SK-N-DZ (cell line): Measurements from ENCODE around the gene ARHGAP26.

Experiments
- DNase-seq: peaks from one replicate; pipeline ENCODE4 v3.0.0-alpha.2; 2015; ENCODE audit warnings: low spot score

The ARHGAP26 gene

GRCh38 chr5:143138839-143139238 is 368.7 kb downstream of the ARHGAP26 start:
- DNase-seq: no peak

DNA sequence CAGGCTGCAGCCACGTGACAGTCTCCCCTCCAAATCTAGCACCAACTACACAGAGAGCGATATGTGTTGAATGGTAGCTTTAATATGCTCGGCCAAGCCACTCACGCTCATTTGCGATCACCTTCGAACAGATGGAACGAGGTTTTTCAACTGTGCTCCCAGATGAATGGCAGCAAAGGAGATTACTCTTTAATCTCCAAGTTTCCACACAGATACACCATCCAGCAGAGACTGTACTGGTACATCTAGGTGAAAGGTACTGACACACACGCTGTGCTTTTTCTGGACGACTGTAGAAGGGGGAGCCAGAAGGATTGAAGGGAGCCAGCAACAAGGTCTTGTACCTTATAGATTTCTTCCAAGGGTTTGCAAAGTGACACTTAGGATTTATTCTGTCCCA is 369.4 kb downstream of the ARHGAP26 start:
- DNase-seq: no peak

DNA sequence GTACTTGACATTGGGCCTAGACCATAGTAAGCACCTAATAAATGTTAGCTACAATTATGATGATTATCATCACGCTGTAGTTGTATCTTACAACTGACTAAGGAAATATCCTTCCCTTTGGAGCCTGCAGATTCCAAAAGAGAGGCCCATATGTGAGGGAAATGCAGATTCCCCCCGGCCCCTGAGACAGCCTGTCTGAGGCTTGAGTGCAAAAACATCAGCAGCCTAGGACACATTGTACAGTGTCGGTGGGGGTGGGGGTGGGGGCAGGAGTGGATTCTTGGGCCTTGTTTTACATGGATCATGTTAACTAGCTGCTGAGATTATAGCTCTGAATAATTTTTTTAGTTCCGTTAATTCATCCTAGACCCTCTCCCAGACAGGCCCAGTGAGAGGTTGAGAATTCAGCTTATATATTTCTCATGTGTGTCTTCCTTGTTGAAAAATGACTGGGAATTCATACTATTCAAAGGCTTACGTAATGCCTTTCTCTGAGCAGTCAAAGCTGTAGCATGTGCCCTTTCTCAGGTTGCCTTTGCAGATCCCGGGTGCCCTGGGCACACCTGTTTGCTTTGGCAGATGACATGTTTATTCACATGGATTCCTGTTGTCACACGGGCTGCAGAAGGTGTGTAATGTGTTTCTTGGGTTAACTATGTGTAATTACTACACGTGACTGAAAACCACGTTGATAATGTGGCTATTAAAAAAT is 370.5 kb downstream of the ARHGAP26 start:
- no peak for DNase-seq

DNA sequence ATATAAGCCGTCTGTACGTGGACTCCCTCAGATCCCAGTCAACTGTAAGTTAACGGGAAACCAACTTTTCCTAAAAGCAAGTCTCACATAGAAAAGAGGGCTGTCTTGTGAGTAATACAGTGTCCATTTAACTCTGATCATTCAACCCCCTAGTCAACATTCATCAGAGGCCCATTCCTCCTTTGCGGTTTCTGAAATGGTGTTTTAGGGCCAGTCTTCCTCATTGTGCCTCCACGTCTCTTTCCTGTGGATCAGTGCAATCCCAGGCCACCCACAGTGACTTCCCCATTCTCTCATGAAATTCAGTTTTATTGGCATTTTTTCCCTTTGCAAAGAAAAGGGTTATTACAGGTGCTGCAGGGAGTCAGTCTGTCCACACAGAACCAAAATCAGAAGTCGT is 371.5 kb downstream of the ARHGAP26 start:
- DNase-seq: no peak

GRCh38 chr5:143142596-143143435 is 372.6 kb downstream of the ARHGAP26 start:
- DNase-seq: no peak

- no peak for DNase-seq
Measured at GRCh38 chr5:143143973-143144372, 373.8 kb downstream of the ARHGAP26 start.

- no peak for DNase-seq
Measured at GRCh38 chr5:143145243-143146160, 375.3 kb downstream of the ARHGAP26 start.

GRCh38 chr5:143146161-143146560 is 376.0 kb downstream of the ARHGAP26 start:
- DNase-seq: no peak

- DNase-seq: no peak
Measured at GRCh38 chr5:143147383-143147782, 377.2 kb downstream of the ARHGAP26 start.

DNA sequence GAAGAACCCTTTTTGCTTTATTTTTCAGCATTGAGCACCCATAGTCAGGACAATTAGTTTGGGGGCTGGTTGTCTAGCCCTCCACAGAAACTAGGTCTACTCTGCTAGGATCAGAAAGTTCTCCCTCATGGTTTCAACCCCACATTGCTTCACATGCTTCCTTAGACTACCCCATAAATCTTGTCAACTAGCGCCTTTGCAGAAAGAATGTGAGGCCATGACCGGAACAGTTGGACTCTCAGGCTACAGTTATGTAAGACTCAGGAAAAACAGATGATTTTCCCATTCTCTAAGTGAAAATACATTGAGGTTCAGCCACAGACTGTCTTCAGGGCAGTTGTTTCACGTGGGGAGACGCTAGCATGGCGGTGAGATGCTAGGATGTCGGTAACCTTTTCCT is 377.7 kb downstream of the ARHGAP26 start:
- DNase-seq: no peak

DNA sequence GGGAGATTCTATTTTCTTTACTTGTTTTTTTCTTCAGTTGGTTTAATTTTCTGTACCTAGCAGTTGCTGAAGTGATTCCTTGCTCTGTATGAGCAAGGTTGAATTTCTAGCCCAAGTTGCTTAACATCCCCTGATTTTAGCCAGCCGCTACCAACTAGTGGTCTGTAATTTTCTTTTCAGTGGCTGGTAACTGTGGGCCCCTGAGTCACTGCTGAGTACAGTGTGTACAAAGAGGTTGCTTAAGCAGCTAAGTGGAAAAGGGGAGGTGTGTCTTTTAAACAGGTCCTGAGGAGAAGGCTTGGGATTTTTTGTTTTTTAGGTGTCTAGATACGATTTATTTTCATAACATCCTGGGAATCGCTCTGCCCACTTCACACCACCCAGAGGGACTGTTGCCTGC is 378.6 kb downstream of the ARHGAP26 start:
- DNase-seq: no peak

- no peak for DNase-seq
Measured at GRCh38 chr5:143149759-143150158, 379.6 kb downstream of the ARHGAP26 start.

GRCh38 chr5:143151056-143151700 is 381.0 kb downstream of the ARHGAP26 start:
- DNase-seq: no peak

DNA sequence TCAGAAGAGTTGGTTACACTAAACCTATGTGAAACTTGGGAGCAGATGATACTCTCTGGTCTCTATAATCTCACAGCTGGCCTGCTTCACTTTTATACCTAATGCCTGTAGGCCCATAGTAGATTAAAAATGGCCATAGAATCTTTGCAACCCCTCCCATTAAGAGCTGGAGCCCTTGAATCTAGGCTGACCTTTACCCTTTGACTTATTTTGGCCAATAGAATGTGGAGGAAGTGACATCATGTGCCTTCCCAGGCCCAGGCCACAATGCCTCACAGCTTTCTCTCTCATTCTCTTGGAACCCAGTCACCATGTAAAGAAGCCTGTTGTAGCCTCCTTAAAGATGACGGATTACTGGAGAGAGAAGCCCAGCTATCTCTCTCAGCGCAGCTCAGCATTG is 382.3 kb downstream of the ARHGAP26 start:
- no peak for DNase-seq

GRCh38 chr5:143153332-143154119 is 383.3 kb downstream of the ARHGAP26 start:
- no peak for DNase-seq

GRCh38 chr5:143154510-143155370 is 384.6 kb downstream of the ARHGAP26 start:
- no peak for DNase-seq

DNA sequence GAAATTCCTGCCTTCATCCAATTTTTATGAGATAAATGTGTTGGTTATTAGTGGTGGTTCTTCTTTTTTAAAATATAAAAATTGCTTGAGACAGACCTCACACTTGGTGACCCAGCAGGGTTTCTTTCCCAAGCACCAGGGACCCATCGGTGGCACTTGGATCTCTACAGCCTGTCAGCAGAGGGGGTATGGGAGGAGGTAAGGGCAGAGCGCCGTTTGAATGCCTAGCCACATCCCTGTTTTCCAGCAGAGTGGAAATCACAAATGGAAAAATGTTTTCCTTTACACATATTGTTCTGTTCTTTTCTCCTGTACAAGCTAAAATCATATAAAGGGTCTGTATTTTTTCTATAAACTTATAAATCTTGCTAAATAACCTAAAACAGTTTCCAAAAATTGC is 385.3 kb downstream of the ARHGAP26 start:
- no peak for DNase-seq

DNA sequence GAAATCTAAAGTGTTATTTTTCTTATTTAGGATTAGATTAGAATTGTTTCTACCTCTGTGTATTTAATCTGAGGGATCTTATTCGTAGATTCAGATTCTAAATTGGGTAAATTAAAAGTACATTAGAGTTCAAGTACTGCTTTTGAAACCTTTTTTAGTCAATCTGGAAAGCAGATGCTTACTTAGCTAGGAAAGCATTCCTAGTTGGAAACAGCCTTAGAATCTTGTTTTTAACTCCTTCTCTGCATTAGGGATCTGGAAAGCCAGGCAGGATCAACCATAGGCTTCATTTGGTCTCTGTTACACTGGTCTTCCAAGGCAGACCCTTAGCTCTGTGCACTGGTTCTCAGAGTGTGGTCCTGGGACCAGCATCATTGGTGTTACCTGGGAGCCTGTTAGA is 385.9 kb downstream of the ARHGAP26 start:
- DNase-seq: no peak

- DNase-seq: no peak
Measured at GRCh38 chr5:143156572-143156971, 386.4 kb downstream of the ARHGAP26 start.

- no peak for DNase-seq
Measured at GRCh38 chr5:143159031-143159430, 388.9 kb downstream of the ARHGAP26 start.
